ENCODE data around the gene ANKRD13D. TPM values are rescaled to one million over a fixed set of nuclear protein-coding genes. Genes with fewer than 3 reads are reported as not detected.

Gene ANKRD13D
- total and polyA plus RNA-seq, 8 donors: 9.8 to 60.7 (median 14.9) TPM

DNA sequence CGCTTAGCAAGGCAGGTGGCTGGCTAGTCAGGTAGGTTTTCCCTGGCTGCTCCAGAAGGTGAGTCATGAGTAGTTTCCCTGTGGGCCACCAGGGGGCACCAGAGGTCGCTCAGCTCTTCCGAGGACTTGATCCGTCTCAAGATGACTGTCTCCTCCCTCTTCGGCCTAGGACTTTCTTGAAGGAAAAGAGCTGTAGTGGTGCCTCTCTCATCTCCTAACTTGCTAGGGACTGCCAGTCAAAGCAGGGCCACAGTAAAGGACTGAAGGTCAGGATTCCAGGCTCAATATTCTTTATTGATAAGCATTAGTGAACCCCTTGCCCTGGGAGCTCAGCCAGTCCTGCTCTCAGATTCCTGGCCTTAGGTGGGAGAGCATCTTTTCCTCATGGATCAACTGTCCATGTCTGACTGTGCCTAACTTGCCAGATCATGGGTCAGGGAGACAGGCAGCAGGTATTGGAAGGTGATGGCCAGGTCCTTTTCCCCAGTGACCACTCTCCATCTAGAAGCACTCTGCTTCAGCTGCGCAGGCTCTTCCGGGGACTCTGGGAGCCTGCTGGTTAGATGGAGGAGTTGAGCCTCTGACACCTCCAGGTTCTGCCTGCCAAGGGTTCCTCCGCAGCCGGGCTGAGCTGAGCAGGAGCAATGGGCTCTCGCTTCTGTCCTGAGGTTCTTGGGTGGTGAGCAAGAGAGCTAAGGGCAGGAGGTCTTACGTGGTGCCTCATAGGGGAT lies 62.3 kb downstream of the ANKRD13D start:
- Histone ChIP-seq H3K27ac (peak overlapping the region in 3 of 4 donors; percentile 23 to 62 (median 27)), H3K27me3 (no peaks in the 10 kb centered on the region), H3K9me3 (no peaks in the 10 kb centered on the region), H3K4me3 (peak overlapping the region in 1 of 4 donors; percentile 63), H3K36me3 (no peaks in the 10 kb centered on the region), H3K4me1 (peaks cover 13 to 50% (median 29%) of the 10 kb centered on the region in 3 donors)
- FAIRE-seq (no peak), ATAC-seq (peak; percentile 23 to 40 (median 34)), DNase-seq (peak; percentile 57 to 82 (median 73))
- TF ChIP-seq, protein P1, sequence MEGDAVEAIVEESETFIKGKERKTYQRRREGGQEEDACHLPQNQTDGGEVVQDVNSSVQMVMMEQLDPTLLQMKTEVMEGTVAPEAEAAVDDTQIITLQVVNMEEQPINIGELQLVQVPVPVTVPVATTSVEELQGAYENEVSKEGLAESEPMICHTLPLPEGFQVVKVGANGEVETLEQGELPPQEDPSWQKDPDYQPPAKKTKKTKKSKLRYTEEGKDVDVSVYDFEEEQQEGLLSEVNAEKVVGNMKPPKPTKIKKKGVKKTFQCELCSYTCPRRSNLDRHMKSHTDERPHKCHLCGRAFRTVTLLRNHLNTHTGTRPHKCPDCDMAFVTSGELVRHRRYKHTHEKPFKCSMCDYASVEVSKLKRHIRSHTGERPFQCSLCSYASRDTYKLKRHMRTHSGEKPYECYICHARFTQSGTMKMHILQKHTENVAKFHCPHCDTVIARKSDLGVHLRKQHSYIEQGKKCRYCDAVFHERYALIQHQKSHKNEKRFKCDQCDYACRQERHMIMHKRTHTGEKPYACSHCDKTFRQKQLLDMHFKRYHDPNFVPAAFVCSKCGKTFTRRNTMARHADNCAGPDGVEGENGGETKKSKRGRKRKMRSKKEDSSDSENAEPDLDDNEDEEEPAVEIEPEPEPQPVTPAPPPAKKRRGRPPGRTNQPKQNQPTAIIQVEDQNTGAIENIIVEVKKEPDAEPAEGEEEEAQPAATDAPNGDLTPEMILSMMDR (IDR thresholded peaks at IDR 0.05): peak; percentile 90 to 97 (median 94)
- WGBS, 2 donors: 52 to 54% methylated on average over 11 of the region's 11 CpGs
- intact Hi-C loops (cut with DNase I): no loop called here

Other genes starting within 250 kb of the ANKRD13D start
- 10 to 100 TPM; 14.9 to 20.3 (median 18.5) TPM for gene RHOD, start 232.5 kb upstream of the ANKRD13D start, total RNA-seq
- 10 to 100 TPM; 18.6 to 45.8 TPM for gene RHOD, start 232.5 kb upstream of the ANKRD13D start, polyA plus RNA-seq
- 10 to 100 TPM; 17.2 to 39.1 (median 23.1) TPM for gene KDM2A, start 170.0 kb upstream of the ANKRD13D start, total RNA-seq
- gene KDM2A, start 170.0 kb upstream of the ANKRD13D start, polyA plus RNA-seq: 10 to 100 TPM; 19.2 to 22.6 TPM
- 10 to 100 TPM; 19.1 to 31.9 (median 21.5) TPM for gene GRK2, start 22.8 kb upstream of the ANKRD13D start, total RNA-seq
- 10 to 100 TPM; 52.8 to 60.6 TPM for gene GRK2, start 22.8 kb upstream of the ANKRD13D start, polyA plus RNA-seq
- 10 to 100 TPM; 15.2 to 29.1 (median 21.2) TPM for gene SSH3, start 14.2 kb downstream of the ANKRD13D start, total RNA-seq
- 10 to 100 TPM; 29.0 to 29.2 TPM for gene SSH3, start 14.2 kb downstream of the ANKRD13D start, polyA plus RNA-seq
- 10 to 100 TPM; 35.0 to 50.8 (median 43.4) TPM for gene POLD4, start 64.2 kb downstream of the ANKRD13D start, total RNA-seq
- 10 to 100 TPM; 80.6 to 99.3 TPM for gene POLD4, start 64.2 kb downstream of the ANKRD13D start, polyA plus RNA-seq
- gene CLCF1, start 84.3 kb downstream of the ANKRD13D start, total RNA-seq: 1 to 10 TPM; 1.3 to 5.0 (median 2.3) TPM
- 10 to 100 TPM in 1 of 2 donors, 1 to 10 TPM in 1; 9.4 to 11.2 TPM for gene CLCF1, start 84.3 kb downstream of the ANKRD13D start, polyA plus RNA-seq
- 10 to 100 TPM in 5 of 6 donors, 1 to 10 TPM in 1; 9.4 to 18.0 (median 12.8) TPM for gene RAD9A, start 102.7 kb downstream of the ANKRD13D start, total RNA-seq
- gene RAD9A, start 102.7 kb downstream of the ANKRD13D start, polyA plus RNA-seq: 10 to 100 TPM; 39.8 to 45.2 TPM
- 10 to 100 TPM; 49.0 to 72.8 (median 62.9) TPM for gene PPP1CA, start 112.6 kb downstream of the ANKRD13D start, total RNA-seq
- 10 to 100 TPM; 57.7 to 68.5 TPM for gene PPP1CA, start 112.6 kb downstream of the ANKRD13D start, polyA plus RNA-seq
- gene TBC1D10C, start 114.8 kb downstream of the ANKRD13D start, total RNA-seq: 1 to 10 TPM in 4 of 6 donors, under 1 TPM in 2; 0.05 to 2.9 (median 1.1) TPM
- gene TBC1D10C, start 114.8 kb downstream of the ANKRD13D start, polyA plus RNA-seq: 1 to 10 TPM; 1.5 to 2.5 TPM
- 1 to 10 TPM in 1 of 6 donors, under 1 TPM in 5; 0.39 to 1.1 (median 0.80) TPM for gene CARNS1, start 126.4 kb downstream of the ANKRD13D start, total RNA-seq
- 1 to 10 TPM in 1 of 2 donors, under 1 TPM in 1; 0.89 to 2.2 TPM for gene CARNS1, start 126.4 kb downstream of the ANKRD13D start, polyA plus RNA-seq
- 10 to 100 TPM; 17.6 to 29.3 (median 21.7) TPM for gene RPS6KB2, start 139.2 kb downstream of the ANKRD13D start, total RNA-seq
- gene RPS6KB2, start 139.2 kb downstream of the ANKRD13D start, polyA plus RNA-seq: 10 to 100 TPM; 57.4 to 71.6 TPM
- gene PTPRCAP, start 148.4 kb downstream of the ANKRD13D start, total RNA-seq: 1 to 10 TPM in 4 of 6 donors, under 1 TPM in 2; 0.63 to 4.1 (median 1.8) TPM
- 10 to 100 TPM; 10.9 to 13.1 TPM for gene PTPRCAP, start 148.4 kb downstream of the ANKRD13D start, polyA plus RNA-seq
- 10 to 100 TPM; 40.3 to 56.3 (median 47.7) TPM for gene CORO1B, start 154.2 kb downstream of the ANKRD13D start, total RNA-seq
- gene CORO1B, start 154.2 kb downstream of the ANKRD13D start, polyA plus RNA-seq: 10 to 100 TPM; 53.0 to 66.4 TPM
- gene GPR152, start 163.4 kb downstream of the ANKRD13D start, total RNA-seq: not detected
- gene GPR152, start 163.4 kb downstream of the ANKRD13D start, polyA plus RNA-seq: not detected
- gene CABP4, start 166.1 kb downstream of the ANKRD13D start, total RNA-seq: 1 to 10 TPM in 2 of 6 donors, under 1 TPM in 3, not detected in 1; 0.58 to 1.5 (median 0.88) TPM
- 1 to 10 TPM in 1 of 2 donors, under 1 TPM in 1; 0.99 to 1.2 TPM for gene CABP4, start 166.1 kb downstream of the ANKRD13D start, polyA plus RNA-seq
- gene TMEM134, start 179.9 kb downstream of the ANKRD13D start, total RNA-seq: 10 to 100 TPM; 45.1 to 72.1 (median 52.4) TPM
- 10 to 100 TPM; 90.1 to 93.4 TPM for gene TMEM134, start 179.9 kb downstream of the ANKRD13D start, polyA plus RNA-seq
- gene AIP, start 193.7 kb downstream of the ANKRD13D start, total RNA-seq: 10 to 100 TPM; 20.2 to 33.3 (median 23.6) TPM
- 10 to 100 TPM; 45.1 to 45.8 TPM for gene AIP, start 193.7 kb downstream of the ANKRD13D start, polyA plus RNA-seq
- gene PITPNM1, start 216.1 kb downstream of the ANKRD13D start, total RNA-seq: 10 to 100 TPM; 10.2 to 34.3 (median 20.5) TPM
- 10 to 100 TPM; 34.4 to 35.7 TPM for gene PITPNM1, start 216.1 kb downstream of the ANKRD13D start, polyA plus RNA-seq
- 10 to 100 TPM; 27.1 to 41.8 (median 35.2) TPM for gene CDK2AP2, start 218.9 kb downstream of the ANKRD13D start, total RNA-seq
- 10 to 100 TPM; 46.4 to 65.6 TPM for gene CDK2AP2, start 218.9 kb downstream of the ANKRD13D start, polyA plus RNA-seq
- not detected for gene CABP2, start 234.1 kb downstream of the ANKRD13D start, total RNA-seq
- gene CABP2, start 234.1 kb downstream of the ANKRD13D start, polyA plus RNA-seq: not detected